CD14-positive monocyte (primary cell): ENCODE data around the gene DDX51. TPM values are rescaled to one million over a fixed set of nuclear protein-coding genes. Genes with fewer than 3 reads are reported as not detected.

Source experiments
- DNase-seq, 3 donors: peaks; one replicate each; pipeline ENCODE4 v3.0.0-alpha.2; 2011 to 2022
- H2AFZ ChIP-seq: 2 replicates; pipeline ENCODE4 v1.6.0; 2012; ENCODE audit warnings: mild to moderate bottlenecking, low read depth, low read length, inconsistent platforms; ENCODE audit not compliant: insufficient read depth, poor library complexity, severe bottlenecking
- H3K27ac ChIP-seq, 2 donors: 1 replicate in 1 of 2; 2 replicates in 1 of 2; pipeline ENCODE4 v1.5.1; 2012 to 2013; ENCODE audit warnings: low read length in 2 of 2, control low read depth in 1 of 2, inconsistent platforms in 1 of 2, low read depth in 1 of 2, mild to moderate bottlenecking in 1 of 2
- H3K27me3 ChIP-seq, 2 donors: one replicate each; pipeline versions ENCODE4 v1.6.0 to v1.6.1; 2011 to 2013; ENCODE audit warnings: low read length in 2 of 2; ENCODE audit not compliant: control insufficient read depth in 2 of 2, insufficient read depth in 2 of 2
- H3K36me3 ChIP-seq, 2 donors: replicated peaks in 1 of 2; 1 replicate in 1 of 2; 2 replicates in 1 of 2; pipeline versions ENCODE4 v1.5.1 to v1.6.1; 2012 to 2013; ENCODE audit warnings: low read length in 2 of 2, control low read depth in 1 of 2, inconsistent platforms in 1 of 2, mild to moderate bottlenecking in 1 of 2; ENCODE audit not compliant: insufficient read depth in 2 of 2, control insufficient read depth in 1 of 2
- H3K4me1 ChIP-seq, 2 donors: 1 replicate in 1 of 2; 2 replicates in 1 of 2; pipeline versions ENCODE4 v1.5.1 to v1.6.1; 2012 to 2013; ENCODE audit warnings: low read length in 2 of 2, control low read depth in 1 of 2, inconsistent platforms in 1 of 2, mild to moderate bottlenecking in 1 of 2, moderate library complexity in 1 of 2; ENCODE audit not compliant: insufficient read depth in 2 of 2, control insufficient read depth in 1 of 2
- H3K4me2 ChIP-seq: replicated peaks from 2 replicates; pipeline ENCODE3; 2012; ENCODE audit warnings: low read length, moderate library complexity, mild to moderate bottlenecking; ENCODE audit not compliant: poor library complexity, severe bottlenecking; ENCODE audit errors: extremely low read depth
- H3K4me3 ChIP-seq, 3 experiments: fragments of 200-600 bp in 1 of 3; sonication (generic) in 1 of 3; replicated peaks in 1 of 3; 1 replicate in 2 of 3; 2 replicates in 1 of 3; pipeline ENCODE4 v1.5.1; 2011 to 2013; ENCODE audit warnings: low read length in 3 of 3, mild to moderate bottlenecking in 3 of 3, control low read depth in 2 of 3, low read depth in 2 of 3, inconsistent platforms in 1 of 3, moderate library complexity in 1 of 3
- H3K79me2 ChIP-seq: 2 replicates; pipeline ENCODE4 v1.6.0; 2012; ENCODE audit warnings: mild to moderate bottlenecking, control low read depth, inconsistent platforms, low read length, moderate library complexity; ENCODE audit not compliant: insufficient read depth
- H3K9ac ChIP-seq: 2 replicates; pipeline ENCODE4 v1.6.0; 2017; ENCODE audit warnings: low read length, mild to moderate bottlenecking; ENCODE audit not compliant: insufficient read depth, poor library complexity, severe bottlenecking
- H3K9me3 ChIP-seq, 2 donors: replicated peaks in 1 of 2; 1 replicate in 1 of 2; 2 replicates in 1 of 2; pipeline versions ENCODE4 v1.5.1 to v1.6.1; 2012 to 2013; ENCODE audit warnings: low read length in 2 of 2, control low read depth in 1 of 2; ENCODE audit not compliant: control insufficient read depth in 1 of 2, insufficient read depth in 1 of 2
- H4K20me1 ChIP-seq: 2 replicates; pipeline ENCODE4 v1.6.0; 2012; ENCODE audit warnings: mild to moderate bottlenecking, low read length, control low read depth, moderate library complexity; ENCODE audit not compliant: insufficient read depth
- H3K27ac Mint-ChIP-seq, 7 donors: one replicate each; pipeline ENCODE4 v1.8.0; 2020; ENCODE audit warnings: mild to moderate bottlenecking in 7 of 7, mixed read lengths in 7 of 7, moderate library complexity in 6 of 7, inconsistent platforms in 2 of 7
- H3K27me3 Mint-ChIP-seq, 3 donors: one replicate each; pipeline ENCODE4 v1.8.0; 2021 to 2022; ENCODE audit warnings: low read depth in 3 of 3, mild to moderate bottlenecking in 3 of 3, mixed read lengths in 3 of 3, moderate library complexity in 3 of 3, inconsistent platforms in 1 of 3
- H3K36me3 Mint-ChIP-seq, 2 donors: one replicate each; pipeline ENCODE4 v1.8.0; 2020; ENCODE audit warnings: mixed read lengths in 2 of 2, inconsistent platforms in 1 of 2, mild to moderate bottlenecking in 1 of 2
- H3K4me1 Mint-ChIP-seq: one replicate; pipeline ENCODE4 v1.8.0; 2020; ENCODE audit warnings: mild to moderate bottlenecking, mixed read lengths
- H3K4me3 Mint-ChIP-seq, 2 donors: one replicate each; pipeline ENCODE4 v1.8.0; 2020; ENCODE audit warnings: mild to moderate bottlenecking in 2 of 2, mixed read lengths in 2 of 2, moderate library complexity in 1 of 2
- H3K9me3 Mint-ChIP-seq, 7 donors: one replicate each; pipeline ENCODE4 v1.8.0; 2020 to 2022; ENCODE audit warnings: mixed read lengths in 7 of 7, mild to moderate bottlenecking in 6 of 7, moderate library complexity in 6 of 7, inconsistent platforms in 2 of 7
- WGBS: methylation state at CpG from one replicate; pipeline ENCODE4 v1.1.5; 2013; ENCODE audit warnings: missing lambda C conversion rate; ENCODE audit not compliant: insufficient coverage; 5-methylcytosine and 5-hydroxymethylcytosine counted together
- intact Hi-C, 2 donors: fragments of 100-400 bp; cut with micrococcal nuclease; formaldehyde crosslinking; loops; one replicate each; pipeline versions ENCODE4 v1.15.0 to v1.15.1; 2023
- polyA plus RNA-seq, 3 donors: library from polyadenylated mRNA; depleted of rRNA in 1 of 3; unstranded in 2 of 3; stranded (reverse) in 1 of 3; fragments of 300-500 nt in 2 of 3; fragments of >200 nt in 1 of 3; fragmentation: Illumina TruSeq in 2 of 3; gene quantifications; 1 replicate in 2 of 3; 2 replicates in 1 of 3; pipeline ENCODE4 v1.2.3, GENCODE V29; 2012 to 2021
- TF ChIP-seq, protein P1 (sequence below): fragments of 200-600 bp; IDR thresholded peaks from one replicate; pipeline ENCODE4 v1.8.0; 2022; ENCODE audit warnings: antibody characterized with exemption, mild to moderate bottlenecking

DDX51 gene
- polyA plus RNA-seq, 3 donors, result 1.7 to 24.9 (median 2.7) TPM

DNA sequence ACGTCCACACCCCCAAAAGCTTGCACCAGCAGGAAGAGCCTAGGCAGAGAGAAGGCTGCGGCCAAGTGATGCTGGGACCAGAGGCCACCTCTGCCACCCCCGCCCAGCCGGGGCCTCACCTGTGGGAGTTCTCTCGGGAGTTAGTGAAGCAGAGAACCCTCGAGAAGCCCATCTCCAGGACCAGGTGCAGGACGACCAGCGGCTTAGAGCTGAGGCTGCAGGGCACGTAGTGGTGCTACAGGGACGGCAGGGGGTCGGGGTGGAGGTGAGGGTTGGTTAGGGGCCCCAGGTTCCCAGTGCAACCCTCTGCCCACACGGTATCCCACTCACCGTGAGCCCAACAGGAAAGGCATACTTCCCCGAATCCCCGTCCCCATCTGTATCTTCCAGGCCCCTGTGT, 3.6 kb downstream of the DDX51 start:
- Histone ChIP-seq H3K4me2 (no peak overlapping the region), H3K79me2 (peaks cover 19% of the 10 kb centered on the region), H3K4me3 (no peak overlapping the region), H3K36me3 (peaks cover 32 to 40% of the 10 kb centered on the region in 2 donors), H3K9ac (no peak overlapping the region), H4K20me1 (no peaks in the 10 kb centered on the region), H3K27ac (no peak overlapping the region), H3K27me3 (no peaks in the 10 kb centered on the region), H3K4me1 (peaks cover 15 to 22% of the 10 kb centered on the region in 2 donors), H3K9me3 (no peaks in the 10 kb centered on the region), H2AFZ (no peak overlapping the region)
- Mint-ChIP-seq H3K27me3 (peaks cover 0 to 3% (median 0%) of the 10 kb centered on the region in 3 donors), H3K27ac (peak overlapping the region in 1 of 7 donors; percentile 37), H3K36me3 (peaks cover 34 to 47% of the 10 kb centered on the region in 2 donors), H3K9me3 (peaks cover 0 to 6% (median 0%) of the 10 kb centered on the region in 7 donors), H3K4me3 (no peak overlapping the region), H3K4me1 (peaks cover 18% of the 10 kb centered on the region)
- no peak for DNase-seq
- WGBS, result 98% methylated on average over 11 of the region's 15 CpGs
- TF ChIP-seq, protein P1, sequence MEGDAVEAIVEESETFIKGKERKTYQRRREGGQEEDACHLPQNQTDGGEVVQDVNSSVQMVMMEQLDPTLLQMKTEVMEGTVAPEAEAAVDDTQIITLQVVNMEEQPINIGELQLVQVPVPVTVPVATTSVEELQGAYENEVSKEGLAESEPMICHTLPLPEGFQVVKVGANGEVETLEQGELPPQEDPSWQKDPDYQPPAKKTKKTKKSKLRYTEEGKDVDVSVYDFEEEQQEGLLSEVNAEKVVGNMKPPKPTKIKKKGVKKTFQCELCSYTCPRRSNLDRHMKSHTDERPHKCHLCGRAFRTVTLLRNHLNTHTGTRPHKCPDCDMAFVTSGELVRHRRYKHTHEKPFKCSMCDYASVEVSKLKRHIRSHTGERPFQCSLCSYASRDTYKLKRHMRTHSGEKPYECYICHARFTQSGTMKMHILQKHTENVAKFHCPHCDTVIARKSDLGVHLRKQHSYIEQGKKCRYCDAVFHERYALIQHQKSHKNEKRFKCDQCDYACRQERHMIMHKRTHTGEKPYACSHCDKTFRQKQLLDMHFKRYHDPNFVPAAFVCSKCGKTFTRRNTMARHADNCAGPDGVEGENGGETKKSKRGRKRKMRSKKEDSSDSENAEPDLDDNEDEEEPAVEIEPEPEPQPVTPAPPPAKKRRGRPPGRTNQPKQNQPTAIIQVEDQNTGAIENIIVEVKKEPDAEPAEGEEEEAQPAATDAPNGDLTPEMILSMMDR, result no peak
- intact Hi-C loops, result loop anchor here (5.0 to 10.0 kb wide), 2 partner anchors 58 to 354 kb away; partner anchors contain the start of gene FBRSL1 (in 1 of the 2)

DNA sequence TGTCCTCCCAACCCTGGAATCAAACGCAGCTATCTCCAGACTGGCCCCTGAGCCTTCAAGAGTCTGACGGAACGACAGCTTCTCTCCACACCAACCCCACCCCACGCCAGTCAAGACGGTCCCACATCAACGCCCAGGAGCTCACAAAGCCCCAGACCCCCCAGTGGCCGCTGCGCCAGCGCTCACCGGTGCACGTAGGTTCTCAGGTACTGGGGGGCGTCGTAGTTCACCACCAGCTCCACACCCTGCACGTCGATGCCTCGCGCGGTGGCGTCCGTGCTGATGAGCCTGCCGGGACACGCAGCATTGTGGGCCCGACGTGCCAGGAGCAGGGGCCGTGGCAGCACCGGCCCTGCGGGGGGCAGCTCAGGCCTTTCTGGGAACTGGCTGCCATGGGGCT, 4.2 kb downstream of the DDX51 start:
- Mint-ChIP-seq H3K9me3 (peaks cover 0 to 6% (median 0%) of the 10 kb centered on the region in 7 donors), H3K4me3 (peak overlapping the region in 1 of 2 donors; percentile 24)

More for the DNA sequence above, 4.2 kb downstream of the DDX51 start:
- Mint-ChIP-seq H3K27ac (no peak overlapping the region), H3K4me1 (peaks cover 12% of the 10 kb centered on the region), H3K27me3 (peaks cover 0 to 3% (median 0%) of the 10 kb centered on the region in 3 donors), H3K36me3 (peaks cover 34 to 47% of the 10 kb centered on the region in 2 donors)
- Histone ChIP-seq H3K4me1 (peaks cover 9 to 16% of the 10 kb centered on the region in 2 donors), H3K9ac (no peak overlapping the region), H3K36me3 (peaks cover 32 to 40% of the 10 kb centered on the region in 2 donors), H2AFZ (no peak overlapping the region), H3K27ac (no peak overlapping the region), H3K4me3 (no peak overlapping the region), H3K4me2 (no peak overlapping the region), H3K79me2 (peaks cover 13% of the 10 kb centered on the region), H3K27me3 (no peaks in the 10 kb centered on the region), H4K20me1 (no peaks in the 10 kb centered on the region), H3K9me3 (no peaks in the 10 kb centered on the region)
- TF ChIP-seq, protein P1, result no peak
- 98% methylated on average over 24 of the region's 27 CpGs for WGBS
- DNase-seq, result no peak
- intact Hi-C loops, result loop anchor here (5.0 to 10.0 kb wide), 2 partner anchors 58 to 355 kb away; partner anchors contain the start of gene FBRSL1 (in 1 of the 2)
